ENCODE data around the gene CNNM4. TPM values are rescaled to one million over a fixed set of nuclear protein-coding genes. Genes with fewer than 3 reads are reported as not detected.
A peak's percentile ranks its signal among the peaks of the same experiment; 100 is the strongest.

Gene CNNM4
- total and polyA plus RNA-seq, 4 donors, result 0.82 to 2.3 (median 2.1) TPM

GRCh38 chr2:96861074-96861473, 100.4 kb downstream of the CNNM4 start:
- TF ChIP-seq SP1 (IDR thresholded peaks at IDR 0.05), result no peak
- TF ChIP-seq, protein P1, sequence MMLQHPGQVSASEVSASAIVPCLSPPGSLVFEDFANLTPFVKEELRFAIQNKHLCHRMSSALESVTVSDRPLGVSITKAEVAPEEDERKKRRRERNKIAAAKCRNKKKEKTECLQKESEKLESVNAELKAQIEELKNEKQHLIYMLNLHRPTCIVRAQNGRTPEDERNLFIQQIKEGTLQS (IDR thresholded peaks at IDR 0.05), result no peak
- TF ChIP-seq, protein P2, sequence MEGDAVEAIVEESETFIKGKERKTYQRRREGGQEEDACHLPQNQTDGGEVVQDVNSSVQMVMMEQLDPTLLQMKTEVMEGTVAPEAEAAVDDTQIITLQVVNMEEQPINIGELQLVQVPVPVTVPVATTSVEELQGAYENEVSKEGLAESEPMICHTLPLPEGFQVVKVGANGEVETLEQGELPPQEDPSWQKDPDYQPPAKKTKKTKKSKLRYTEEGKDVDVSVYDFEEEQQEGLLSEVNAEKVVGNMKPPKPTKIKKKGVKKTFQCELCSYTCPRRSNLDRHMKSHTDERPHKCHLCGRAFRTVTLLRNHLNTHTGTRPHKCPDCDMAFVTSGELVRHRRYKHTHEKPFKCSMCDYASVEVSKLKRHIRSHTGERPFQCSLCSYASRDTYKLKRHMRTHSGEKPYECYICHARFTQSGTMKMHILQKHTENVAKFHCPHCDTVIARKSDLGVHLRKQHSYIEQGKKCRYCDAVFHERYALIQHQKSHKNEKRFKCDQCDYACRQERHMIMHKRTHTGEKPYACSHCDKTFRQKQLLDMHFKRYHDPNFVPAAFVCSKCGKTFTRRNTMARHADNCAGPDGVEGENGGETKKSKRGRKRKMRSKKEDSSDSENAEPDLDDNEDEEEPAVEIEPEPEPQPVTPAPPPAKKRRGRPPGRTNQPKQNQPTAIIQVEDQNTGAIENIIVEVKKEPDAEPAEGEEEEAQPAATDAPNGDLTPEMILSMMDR (IDR thresholded peaks at IDR 0.05; ENCODE audit: low read depth, low read length, missing input control), result no peak
- TF ChIP-seq FOXA1 (IDR thresholded peaks at IDR 0.05), result no peak
- no peak for TF ChIP-seq MAX (IDR thresholded peaks at IDR 0.05)
- no peak for TF ChIP-seq JUND (IDR thresholded peaks at IDR 0.05)
- no peak for TF ChIP-seq RAD21 (IDR thresholded peaks at IDR 0.05)
- no peak for TF ChIP-seq YY1 (IDR thresholded peaks at IDR 0.05)
- TF ChIP-seq, protein P3, sequence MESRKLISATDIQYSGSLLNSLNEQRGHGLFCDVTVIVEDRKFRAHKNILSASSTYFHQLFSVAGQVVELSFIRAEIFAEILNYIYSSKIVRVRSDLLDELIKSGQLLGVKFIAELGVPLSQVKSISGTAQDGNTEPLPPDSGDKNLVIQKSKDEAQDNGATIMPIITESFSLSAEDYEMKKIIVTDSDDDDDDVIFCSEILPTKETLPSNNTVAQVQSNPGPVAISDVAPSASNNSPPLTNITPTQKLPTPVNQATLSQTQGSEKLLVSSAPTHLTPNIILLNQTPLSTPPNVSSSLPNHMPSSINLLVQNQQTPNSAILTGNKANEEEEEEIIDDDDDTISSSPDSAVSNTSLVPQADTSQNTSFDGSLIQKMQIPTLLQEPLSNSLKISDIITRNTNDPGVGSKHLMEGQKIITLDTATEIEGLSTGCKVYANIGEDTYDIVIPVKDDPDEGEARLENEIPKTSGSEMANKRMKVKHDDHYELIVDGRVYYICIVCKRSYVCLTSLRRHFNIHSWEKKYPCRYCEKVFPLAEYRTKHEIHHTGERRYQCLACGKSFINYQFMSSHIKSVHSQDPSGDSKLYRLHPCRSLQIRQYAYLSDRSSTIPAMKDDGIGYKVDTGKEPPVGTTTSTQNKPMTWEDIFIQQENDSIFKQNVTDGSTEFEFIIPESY (IDR thresholded peaks at IDR 0.05), result no peak
- no peak for TF ChIP-seq TAF1 (conservative IDR thresholded peaks at IDR 0.05)
- TF ChIP-seq HNF4G (IDR thresholded peaks at IDR 0.05), result no peak
- TF ChIP-seq FOXA2 (IDR thresholded peaks at IDR 0.05), result no peak
- no peak for TF ChIP-seq NR2F2 (IDR thresholded peaks at IDR 0.05)
- TF ChIP-seq, protein P4, sequence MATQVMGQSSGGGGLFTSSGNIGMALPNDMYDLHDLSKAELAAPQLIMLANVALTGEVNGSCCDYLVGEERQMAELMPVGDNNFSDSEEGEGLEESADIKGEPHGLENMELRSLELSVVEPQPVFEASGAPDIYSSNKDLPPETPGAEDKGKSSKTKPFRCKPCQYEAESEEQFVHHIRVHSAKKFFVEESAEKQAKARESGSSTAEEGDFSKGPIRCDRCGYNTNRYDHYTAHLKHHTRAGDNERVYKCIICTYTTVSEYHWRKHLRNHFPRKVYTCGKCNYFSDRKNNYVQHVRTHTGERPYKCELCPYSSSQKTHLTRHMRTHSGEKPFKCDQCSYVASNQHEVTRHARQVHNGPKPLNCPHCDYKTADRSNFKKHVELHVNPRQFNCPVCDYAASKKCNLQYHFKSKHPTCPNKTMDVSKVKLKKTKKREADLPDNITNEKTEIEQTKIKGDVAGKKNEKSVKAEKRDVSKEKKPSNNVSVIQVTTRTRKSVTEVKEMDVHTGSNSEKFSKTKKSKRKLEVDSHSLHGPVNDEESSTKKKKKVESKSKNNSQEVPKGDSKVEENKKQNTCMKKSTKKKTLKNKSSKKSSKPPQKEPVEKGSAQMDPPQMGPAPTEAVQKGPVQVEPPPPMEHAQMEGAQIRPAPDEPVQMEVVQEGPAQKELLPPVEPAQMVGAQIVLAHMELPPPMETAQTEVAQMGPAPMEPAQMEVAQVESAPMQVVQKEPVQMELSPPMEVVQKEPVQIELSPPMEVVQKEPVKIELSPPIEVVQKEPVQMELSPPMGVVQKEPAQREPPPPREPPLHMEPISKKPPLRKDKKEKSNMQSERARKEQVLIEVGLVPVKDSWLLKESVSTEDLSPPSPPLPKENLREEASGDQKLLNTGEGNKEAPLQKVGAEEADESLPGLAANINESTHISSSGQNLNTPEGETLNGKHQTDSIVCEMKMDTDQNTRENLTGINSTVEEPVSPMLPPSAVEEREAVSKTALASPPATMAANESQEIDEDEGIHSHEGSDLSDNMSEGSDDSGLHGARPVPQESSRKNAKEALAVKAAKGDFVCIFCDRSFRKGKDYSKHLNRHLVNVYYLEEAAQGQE (IDR thresholded peaks at IDR 0.05), result no peak
- no peak for TF ChIP-seq EGR1 (IDR thresholded peaks at IDR 0.05; ENCODE audit: low read depth in 2 of 2)
- WGBS, result 96% methylated on average over 17 of the region's 17 CpGs
- Histone ChIP-seq H3K36me3 (ENCODE audit: control insufficient read depth in 4 of 4, insufficient read depth in 3 of 4, low read depth in 1 of 4, low read length in 3 of 4) (peaks cover 7 to 38% (median 14%) of the 10 kb centered on the region in 4 donors), H3K27ac (ENCODE audit: low read depth in 1 of 2, low read length in 2 of 2) (peak overlapping the region; percentile 78 to 80), H3K4me1 (ENCODE audit: control insufficient read depth in 4 of 4, insufficient read depth in 4 of 4, low read length in 3 of 4) (peaks cover 11 to 74% (median 55%) of the 10 kb centered on the region in 4 donors), H3K4me3 (ENCODE audit: low read depth in 1 of 3, low read length in 3 of 3) (no peak overlapping the region), H3K27me3 (ENCODE audit: control insufficient read depth in 4 of 4, insufficient read depth in 4 of 4, low read length in 3 of 4) (no peaks in the 10 kb centered on the region), H3K9me3 (ENCODE audit: control insufficient read depth in 4 of 4, low read length in 3 of 4) (no peaks in the 10 kb centered on the region), H3K9ac (ENCODE audit: low read depth in 1 of 2, low read length in 2 of 2) (no peak overlapping the region)
- no peak for DNase-seq (ENCODE audit: low spot score)

Small RNA genes lying within 50 kb of the gene (small RNA-seq; reads per million reads assigned to genes)
- not detected for gene MIR3127

Other genes starting within 250 kb of the CNNM4 start
- gene ARID5A, start 224.2 kb upstream of the CNNM4 start, total RNA-seq, result 1 to 10 TPM; 7.4 to 9.3 TPM
- gene ARID5A, start 224.2 kb upstream of the CNNM4 start, polyA plus RNA-seq, result 10 to 100 TPM; 12.7 to 17.8 TPM
- gene KANSL3, start 122.6 kb upstream of the CNNM4 start, total RNA-seq, result 10 to 100 TPM; 27.2 to 30.5 TPM
- gene KANSL3, start 122.6 kb upstream of the CNNM4 start, polyA plus RNA-seq, result 1 to 10 TPM; 8.3 to 10.0 TPM
- under 1 TPM in 1 of 2 donors, not detected in 1; under 0.01 TPM for gene FER1L5, start 118.1 kb upstream of the CNNM4 start, total RNA-seq
- gene FER1L5, start 118.1 kb upstream of the CNNM4 start, polyA plus RNA-seq, result not detected
- 10 to 100 TPM; 12.0 to 15.1 TPM for gene LMAN2L, start 20.8 kb upstream of the CNNM4 start, total RNA-seq
- gene LMAN2L, start 20.8 kb upstream of the CNNM4 start, polyA plus RNA-seq, result 10 to 100 TPM in 1 of 2 donors, 1 to 10 TPM in 1; 6.4 to 12.6 TPM
- gene CNNM3, start 55.4 kb downstream of the CNNM4 start, total RNA-seq, result 10 to 100 TPM; 17.0 to 19.8 TPM
- gene CNNM3, start 55.4 kb downstream of the CNNM4 start, polyA plus RNA-seq, result 10 to 100 TPM; 10.0 to 15.2 TPM
- gene ANKRD23, start 83.1 kb downstream of the CNNM4 start, total RNA-seq, result 1 to 10 TPM; 1.4 to 4.2 TPM
- 1 to 10 TPM in 1 of 2 donors, under 1 TPM in 1; 0.82 to 2.4 TPM for gene ANKRD23, start 83.1 kb downstream of the CNNM4 start, polyA plus RNA-seq
- gene ANKRD39, start 97.1 kb downstream of the CNNM4 start, total RNA-seq, result 1 to 10 TPM; 4.7 to 9.3 TPM
- gene ANKRD39, start 97.1 kb downstream of the CNNM4 start, polyA plus RNA-seq, result 10 to 100 TPM; 12.1 to 22.7 TPM
- gene SEMA4C, start 109.2 kb downstream of the CNNM4 start, total RNA-seq, result 10 to 100 TPM; 13.3 to 23.2 TPM
- gene SEMA4C, start 109.2 kb downstream of the CNNM4 start, polyA plus RNA-seq, result 10 to 100 TPM in 1 of 2 donors, 1 to 10 TPM in 1; 3.7 to 13.0 TPM
- gene FAM178B, start 225.7 kb downstream of the CNNM4 start, total RNA-seq, result 10 to 100 TPM in 1 of 2 donors, not detected in 1; 27.3 TPM
- gene FAM178B, start 225.7 kb downstream of the CNNM4 start, polyA plus RNA-seq, result not detected